ENCODE results near the gene SLC26A11. TPM values are rescaled to one million over a fixed set of nuclear protein-coding genes. Genes with fewer than 3 reads are reported as not detected.

The SLC26A11 gene
- total RNA-seq, 1 donor from 2014 or later = 7.9 TPM

DNA sequence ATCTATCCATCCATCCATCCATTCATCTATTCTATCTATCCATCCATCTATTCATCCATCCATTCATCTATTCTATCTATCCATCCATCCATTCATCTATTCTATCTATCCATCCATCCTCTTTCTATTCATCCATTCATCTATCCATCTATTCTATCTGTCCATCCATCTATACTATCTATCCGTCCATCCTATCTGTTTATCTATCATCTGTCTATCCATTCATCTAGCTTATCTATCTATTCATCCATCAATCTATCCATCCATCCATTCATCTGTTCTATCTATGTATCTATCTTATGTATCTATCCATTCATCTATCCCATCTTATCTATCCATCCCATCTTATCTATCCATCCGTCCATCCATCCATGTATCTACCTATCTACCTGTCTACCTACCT is 49.2 kb downstream of the SLC26A11 start:
- Histone ChIP-seq H2AFZ (replicated peaks) (no peak overlapping the region), H3K9me3 (ENCODE audit: low read depth) (no peaks in the 10 kb centered on the region), H3K4me3 (no peak overlapping the region), H4K20me1 (ENCODE audit: low read depth) (peaks cover 12% of the 10 kb centered on the region), H3K4me2 (no peak overlapping the region), H3K36me3 (no peaks in the 10 kb centered on the region), H3K79me2 (ENCODE audit: low read depth) (no peaks in the 10 kb centered on the region), H3K27me3 (no peaks in the 10 kb centered on the region), H3K9ac (no peak overlapping the region), H3K4me1 (peaks cover 11% of the 10 kb centered on the region), H3K27ac (no peak overlapping the region), H3F3A (ENCODE audit: low read depth) (peaks cover 23% of the 10 kb centered on the region)
- no peak for DNase-seq (ENCODE audit: low spot score)
- Mint-ChIP-seq H3K4me3 (no peak overlapping the region), H3K36me3 (peaks cover 13% of the 10 kb centered on the region), H3K4me1 (peaks cover 8% of the 10 kb centered on the region), H3K27ac (no peak overlapping the region), H3K27me3 (ENCODE audit: insufficient read depth, low read depth) (peaks cover 2% of the 10 kb centered on the region), H3K9me3 (no peaks in the 10 kb centered on the region)
- no peak for TF ChIP-seq EZH2phosphoT487 (IDR thresholded peaks at IDR 0.05)
- TF ChIP-seq, protein P1, sequence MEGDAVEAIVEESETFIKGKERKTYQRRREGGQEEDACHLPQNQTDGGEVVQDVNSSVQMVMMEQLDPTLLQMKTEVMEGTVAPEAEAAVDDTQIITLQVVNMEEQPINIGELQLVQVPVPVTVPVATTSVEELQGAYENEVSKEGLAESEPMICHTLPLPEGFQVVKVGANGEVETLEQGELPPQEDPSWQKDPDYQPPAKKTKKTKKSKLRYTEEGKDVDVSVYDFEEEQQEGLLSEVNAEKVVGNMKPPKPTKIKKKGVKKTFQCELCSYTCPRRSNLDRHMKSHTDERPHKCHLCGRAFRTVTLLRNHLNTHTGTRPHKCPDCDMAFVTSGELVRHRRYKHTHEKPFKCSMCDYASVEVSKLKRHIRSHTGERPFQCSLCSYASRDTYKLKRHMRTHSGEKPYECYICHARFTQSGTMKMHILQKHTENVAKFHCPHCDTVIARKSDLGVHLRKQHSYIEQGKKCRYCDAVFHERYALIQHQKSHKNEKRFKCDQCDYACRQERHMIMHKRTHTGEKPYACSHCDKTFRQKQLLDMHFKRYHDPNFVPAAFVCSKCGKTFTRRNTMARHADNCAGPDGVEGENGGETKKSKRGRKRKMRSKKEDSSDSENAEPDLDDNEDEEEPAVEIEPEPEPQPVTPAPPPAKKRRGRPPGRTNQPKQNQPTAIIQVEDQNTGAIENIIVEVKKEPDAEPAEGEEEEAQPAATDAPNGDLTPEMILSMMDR (IDR thresholded peaks at IDR 0.05) = no peak
- TF ChIP-seq EZH2 (IDR thresholded peaks at IDR 0.05) = no peak

DNA sequence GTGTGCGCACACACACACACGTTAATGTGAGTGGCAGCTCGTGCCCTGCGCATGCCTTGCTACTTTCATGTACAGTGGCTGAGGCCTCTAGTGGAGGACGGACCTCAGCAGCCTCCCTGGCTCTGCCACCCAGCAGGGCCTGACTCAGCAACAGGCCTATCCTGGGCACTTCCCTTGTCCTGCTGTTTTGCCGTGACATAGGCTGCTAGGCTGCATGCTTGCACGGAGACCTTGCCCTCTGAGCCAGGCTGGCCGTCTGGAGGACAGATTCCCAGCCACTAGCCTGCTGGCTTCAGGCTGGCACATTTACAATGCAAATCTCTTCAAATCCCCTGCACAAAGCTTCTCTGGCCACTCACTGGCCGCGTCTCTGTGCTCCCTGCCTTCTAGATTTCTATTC is 49.9 kb downstream of the SLC26A11 start:
- Histone ChIP-seq H2AFZ (replicated peaks) (no peak overlapping the region), H3K4me2 (peak overlapping the region; percentile 37), H3F3A (ENCODE audit: low read depth) (peaks cover 23% of the 10 kb centered on the region), H3K27me3 (no peaks in the 10 kb centered on the region), H3K4me3 (no peak overlapping the region), H3K27ac (no peak overlapping the region), H3K9me3 (ENCODE audit: low read depth) (no peaks in the 10 kb centered on the region), H3K4me1 (peaks cover 11% of the 10 kb centered on the region), H3K36me3 (no peaks in the 10 kb centered on the region), H3K9ac (no peak overlapping the region), H3K79me2 (ENCODE audit: low read depth) (no peaks in the 10 kb centered on the region), H4K20me1 (ENCODE audit: low read depth) (peaks cover 12% of the 10 kb centered on the region)
- Mint-ChIP-seq H3K36me3 (peaks cover 13% of the 10 kb centered on the region), H3K27ac (peak overlapping the region; percentile 72), H3K4me1 (peaks cover 6% of the 10 kb centered on the region), H3K9me3 (no peaks in the 10 kb centered on the region), H3K27me3 (ENCODE audit: insufficient read depth, low read depth) (peaks cover 2% of the 10 kb centered on the region), H3K4me3 (peak overlapping the region; percentile 44)
- TF ChIP-seq EZH2 (IDR thresholded peaks at IDR 0.05) (no peak), EZH2phosphoT487 (IDR thresholded peaks at IDR 0.05) (no peak)
- TF ChIP-seq, protein P1 (IDR thresholded peaks at IDR 0.05) = no peak
- peak; percentile 79 for DNase-seq (ENCODE audit: low spot score)

DNA sequence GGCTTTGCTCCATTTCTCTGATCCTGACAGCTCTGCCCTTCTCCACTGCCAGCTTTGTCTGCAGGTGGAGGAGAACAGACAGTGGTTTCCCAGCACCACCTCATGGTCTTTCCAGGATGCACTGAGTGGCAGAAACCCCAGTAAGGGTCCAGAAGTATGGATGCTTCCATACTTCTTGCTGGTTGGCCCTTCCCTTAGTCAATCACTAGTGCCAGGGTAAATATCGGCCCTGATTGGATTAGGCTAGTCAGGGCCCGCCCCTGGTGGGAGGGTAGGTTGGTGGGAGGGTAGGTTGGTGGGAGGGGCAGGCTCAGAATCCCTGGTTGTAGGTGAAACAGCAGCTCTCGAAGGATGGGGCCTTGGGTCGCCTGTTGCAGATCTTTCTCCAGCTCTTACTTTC is 50.6 kb downstream of the SLC26A11 start:
- Histone ChIP-seq H3K4me1 (peaks cover 11% of the 10 kb centered on the region), H3K27me3 (no peaks in the 10 kb centered on the region), H3K9ac (no peak overlapping the region), H3K4me2 (peak overlapping the region; percentile 37), H3K9me3 (ENCODE audit: low read depth) (no peaks in the 10 kb centered on the region), H2AFZ (replicated peaks) (no peak overlapping the region), H3K27ac (no peak overlapping the region), H3K4me3 (no peak overlapping the region), H4K20me1 (ENCODE audit: low read depth) (peaks cover 12% of the 10 kb centered on the region), H3K79me2 (ENCODE audit: low read depth) (no peaks in the 10 kb centered on the region), H3F3A (ENCODE audit: low read depth) (peaks cover 23% of the 10 kb centered on the region), H3K36me3 (no peaks in the 10 kb centered on the region)
- TF ChIP-seq EZH2 (IDR thresholded peaks at IDR 0.05) (no peak), EZH2phosphoT487 (IDR thresholded peaks at IDR 0.05) (no peak)
- TF ChIP-seq, protein P1 (IDR thresholded peaks at IDR 0.05) = no peak
- Mint-ChIP-seq H3K4me1 (peaks cover 6% of the 10 kb centered on the region), H3K36me3 (peaks cover 11% of the 10 kb centered on the region), H3K4me3 (no peak overlapping the region), H3K9me3 (no peaks in the 10 kb centered on the region), H3K27me3 (ENCODE audit: insufficient read depth, low read depth) (peaks cover 2% of the 10 kb centered on the region), H3K27ac (peak overlapping the region; percentile 72)
- DNase-seq (ENCODE audit: low spot score) = peak; percentile 84
